Heart left ventricle (tissue), 16 donors: ENCODE results near the gene MYO1E. TPM values are rescaled to one million over a fixed set of nuclear protein-coding genes. Genes with fewer than 3 reads are reported as not detected.

ENCODE experiments used
- ATAC-seq, 4 donors: fragments of 200-7000 bp; cut with Tn5 transposase; one replicate each; pipeline ENCODE4 v1.9.1; 2020 to 2022; ENCODE audit warnings: moderate library complexity in 4 of 4, mild to moderate bottlenecking in 3 of 4, moderate number of reproducible peaks in 1 of 4
- DNase-seq, 5 donors: peaks; one replicate each; pipeline ENCODE4 v3.0.0-alpha.2; 2020
- H3K27ac ChIP-seq, 12 donors: fragments of 200-600 bp; sonication (generic) in 4 of 12; one replicate each; pipeline versions ENCODE4 v1.5.0 to v1.8.0; 2016 to 2022; ENCODE audit warnings: mild to moderate bottlenecking in 2 of 12
- H3K27me3 ChIP-seq, 9 donors: fragments of 200-600 bp; sonication (generic) in 2 of 9; one replicate each; pipeline versions ENCODE4 v1.5.1 to v1.8.0; 2016 to 2022; ENCODE audit warnings: mild to moderate bottlenecking in 3 of 9
- H3K36me3 ChIP-seq, 9 donors: fragments of 200-600 bp; sonication (generic) in 2 of 9; one replicate each; pipeline versions ENCODE4 v1.5.0 to v1.8.0; 2018 to 2022; ENCODE audit warnings: mild to moderate bottlenecking in 2 of 9
- H3K4me1 ChIP-seq, 12 donors: fragments of 200-600 bp; sonication (generic) in 4 of 12; one replicate each; pipeline versions ENCODE4 v1.5.0 to v1.8.0; 2016 to 2022; ENCODE audit warnings: mild to moderate bottlenecking in 3 of 12
- H3K4me3 ChIP-seq, 12 donors: fragments of 200-600 bp; sonication (generic) in 4 of 12; one replicate each; pipeline versions ENCODE4 v1.5.0 to v1.8.0; 2017 to 2022; ENCODE audit warnings: mild to moderate bottlenecking in 9 of 12, moderate library complexity in 4 of 12
- H3K9me3 ChIP-seq, 12 donors: fragments of 200-600 bp; sonication (generic) in 4 of 12; one replicate each; pipeline versions ENCODE4 v1.5.0 to v1.8.0; 2016 to 2022; ENCODE audit warnings: mild to moderate bottlenecking in 1 of 12
- POLR2A ChIP-seq, 2 donors: fragments of 450-650 bp; IDR thresholded peaks; one replicate each; pipeline ENCODE4 v1.6.1; 2017; ENCODE audit warnings: antibody characterized with exemption in 2 of 2, mild to moderate bottlenecking in 2 of 2, moderate library complexity in 2 of 2
- WGBS, 4 donors: extraction: QIAGEN DNeasy Blood & Tissue Kit in 2 of 4; methylation state at CpG; one replicate each; pipeline versions ENCODE4 v1.1.5 to v1.1.7; 2013 to 2018; 5-methylcytosine and 5-hydroxymethylcytosine counted together
- intact Hi-C, 10 donors: fragments of 100-400 bp; cut with DNase I; formaldehyde crosslinking; loops; one replicate each; pipeline versions ENCODE4 v1.11.1 to v1.14.2; 2022
- polyA plus RNA-seq, 2 donors: library from polyadenylated mRNA; stranded (reverse); fragments of 200-250 nt; gene quantifications; one replicate each; pipeline ENCODE4 v1.2.3, GENCODE V29; 2013
- total RNA-seq, 9 donors: library from RNA; depleted of rRNA in 2 of 9; stranded (reverse); fragments of >200 nt in 2 of 9; fragmentation: NEBNext Ultra II Directional in 3 of 9; extraction: Animal tissue kit (Norgen Biotek cat#: 25700) in 3 of 9; gene quantifications; one replicate each; pipeline versions ENCODE4 v1.1.0 to v1.2.4, GENCODE V29; 2016 to 2023
- TF ChIP-seq, protein P1 (sequence below), 12 donors: fragments of 200-600 bp; sonication (generic) in 4 of 12; IDR thresholded peaks; one replicate each; pipeline versions ENCODE4 v1.5.0 to v1.8.0; 2018 to 2022; ENCODE audit warnings: antibody characterized with exemption in 12 of 12, mild to moderate bottlenecking in 5 of 12
- donor health status: ischemic (EF 13 %, LVEDD 7.1; RV severe dilation, severe dysfunction).
- donor health status: healthy with polysubstance abuse.
- donor health status: DM: no; HTN: yes; CAD: no.
- donor health status: DM: no; HTN: no; CAD: no.
- donor health status: ischemic (EF 25% LVEDD 6.9; RV normal size, moderate dysfunction).
- donor health status: ischemic (EF 25% LVEDD 5.7; RV mildly dilated, moderate dysfunction).
- donor health status: healthy.
- donor health status: DM: yes; HTN: yes; CAD: no.
- donor health status: ischemic (EF 35%, LVEDD 5.7; RV mildly dilated, moderate dysfunction).
- donor health status: nonischemic (EF 11% LVEDD 7.7; RV severe dilation, severe dysfunction).
- donor health status: DM: yes; HTN: yes; CAD: no.
- donor health status: PGD.
- donor health status: ischemic (EF 29% LVEDD 5.4; RV normal size, mild dysfunction).
- donor health status: nonischemic (EF 23%, LVEDD 6.1; RV moderate dilation, normal function).

MYO1E gene
- total and polyA plus RNA-seq, 11 donors = 8.5 to 98.6 (median 25.2) TPM

DNA sequence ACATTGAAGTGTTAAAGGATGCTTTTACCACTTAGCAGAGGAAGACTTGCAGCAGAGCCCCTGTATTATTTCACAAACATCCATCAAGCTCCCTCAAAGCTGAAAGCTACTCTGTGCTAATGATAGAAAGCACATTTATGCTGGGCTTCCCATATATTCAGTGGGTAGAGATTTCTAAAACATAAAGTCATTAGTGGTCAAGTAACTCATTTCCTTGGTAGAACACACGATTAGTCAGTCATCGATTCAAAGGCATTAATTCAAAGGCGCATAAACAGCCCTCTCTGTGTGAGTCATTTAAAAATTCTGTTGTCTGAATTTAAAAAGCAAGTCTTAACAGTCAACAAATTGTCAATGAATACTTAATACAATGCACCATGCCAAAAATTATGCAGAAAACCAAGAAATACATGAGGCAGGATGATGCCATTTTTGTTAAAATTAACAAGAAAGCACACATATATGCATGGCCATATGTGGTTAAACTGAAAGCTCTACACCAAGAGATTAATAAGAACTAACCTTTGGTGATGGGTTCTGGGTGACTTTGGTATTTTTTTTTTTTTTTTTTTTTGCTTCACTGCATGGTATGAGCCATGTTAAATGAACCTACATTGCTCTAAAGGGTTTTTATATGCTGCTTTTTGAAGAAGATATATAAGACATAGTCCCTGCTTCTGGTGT is 104.4 kb downstream of the MYO1E start:
- Histone ChIP-seq H3K27ac (no peak overlapping the region), H3K36me3 (peaks cover 0 to 23% (median 0%) of the 10 kb centered on the region in 9 donors), H3K4me1 (no peaks in the 10 kb centered on the region), H3K27me3 (no peaks in the 10 kb centered on the region), H3K9me3 (no peaks in the 10 kb centered on the region), H3K4me3 (no peak overlapping the region)
- ATAC-seq = no peak
- WGBS, 4 donors = 92 to 95% (median 93%) methylated on average over 3 of the region's 3 CpGs
- no peak for DNase-seq
- TF ChIP-seq, protein P1, sequence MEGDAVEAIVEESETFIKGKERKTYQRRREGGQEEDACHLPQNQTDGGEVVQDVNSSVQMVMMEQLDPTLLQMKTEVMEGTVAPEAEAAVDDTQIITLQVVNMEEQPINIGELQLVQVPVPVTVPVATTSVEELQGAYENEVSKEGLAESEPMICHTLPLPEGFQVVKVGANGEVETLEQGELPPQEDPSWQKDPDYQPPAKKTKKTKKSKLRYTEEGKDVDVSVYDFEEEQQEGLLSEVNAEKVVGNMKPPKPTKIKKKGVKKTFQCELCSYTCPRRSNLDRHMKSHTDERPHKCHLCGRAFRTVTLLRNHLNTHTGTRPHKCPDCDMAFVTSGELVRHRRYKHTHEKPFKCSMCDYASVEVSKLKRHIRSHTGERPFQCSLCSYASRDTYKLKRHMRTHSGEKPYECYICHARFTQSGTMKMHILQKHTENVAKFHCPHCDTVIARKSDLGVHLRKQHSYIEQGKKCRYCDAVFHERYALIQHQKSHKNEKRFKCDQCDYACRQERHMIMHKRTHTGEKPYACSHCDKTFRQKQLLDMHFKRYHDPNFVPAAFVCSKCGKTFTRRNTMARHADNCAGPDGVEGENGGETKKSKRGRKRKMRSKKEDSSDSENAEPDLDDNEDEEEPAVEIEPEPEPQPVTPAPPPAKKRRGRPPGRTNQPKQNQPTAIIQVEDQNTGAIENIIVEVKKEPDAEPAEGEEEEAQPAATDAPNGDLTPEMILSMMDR (IDR thresholded peaks at IDR 0.05) = no peak
- no peak for TF ChIP-seq POLR2A (IDR thresholded peaks at IDR 0.05)
- intact Hi-C loops = no loop called here

- DNase-seq (no peak), ATAC-seq (no peak)
- TF ChIP-seq POLR2A (IDR thresholded peaks at IDR 0.05) = no peak
- TF ChIP-seq, protein P1 (IDR thresholded peaks at IDR 0.05) = no peak
- no peaks in the 10 kb centered on the region for H3K4me1 ChIP-seq
- H3K27me3 ChIP-seq = no peaks in the 10 kb centered on the region
- 95 to 98% (median 96%) methylated on average over 5 of the region's 5 CpGs for WGBS, 4 donors
- H3K27ac ChIP-seq = no peak overlapping the region
- intact Hi-C loops = no loop called here
- H3K4me3 ChIP-seq = no peak overlapping the region
- H3K9me3 ChIP-seq = no peaks in the 10 kb centered on the region
- peaks cover 0 to 19% (median 2%) of the 10 kb centered on the region in 9 donors for H3K36me3 ChIP-seq
Measured at GRCh38 chr15:59266028-59266427, 106.6 kb downstream of the MYO1E start.

DNA sequence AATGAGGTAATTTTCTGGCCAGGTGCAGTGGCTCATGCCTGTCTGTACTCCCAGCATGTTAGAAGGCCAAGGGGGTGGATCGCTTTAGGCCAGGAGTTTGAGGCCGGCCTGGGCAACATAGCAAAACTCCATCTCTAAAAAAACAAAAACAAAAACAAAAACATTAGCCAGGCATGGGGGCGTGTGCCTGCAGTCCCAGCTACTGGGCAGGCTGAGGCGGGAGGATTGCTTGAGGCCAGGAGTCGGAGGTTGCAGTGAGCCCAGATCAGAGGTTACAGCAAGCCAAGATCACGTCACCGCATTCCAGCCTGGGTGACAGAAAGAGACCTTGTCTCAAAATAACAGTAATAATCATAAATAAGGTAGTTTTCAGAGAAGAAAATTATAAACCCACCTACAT is 110.4 kb downstream of the MYO1E start:
- H3K4me3 ChIP-seq = no peak overlapping the region
- no peaks in the 10 kb centered on the region for H3K27me3 ChIP-seq
- DNase-seq (no peak), ATAC-seq (no peak)
- peaks cover 0 to 14% (median 10%) of the 10 kb centered on the region in 9 donors for H3K36me3 ChIP-seq
- WGBS, 4 donors = 94 to 98% (median 97%) methylated on average over 7 of the region's 7 CpGs
- no peak overlapping the region for H3K27ac ChIP-seq
- H3K4me1 ChIP-seq = no peaks in the 10 kb centered on the region
- TF ChIP-seq POLR2A (IDR thresholded peaks at IDR 0.05) = no peak
- intact Hi-C loops = no loop called here
- no peaks in the 10 kb centered on the region for H3K9me3 ChIP-seq

GRCh38 chr15:59260090-59260489 is 112.6 kb downstream of the MYO1E start:
- intact Hi-C loops = no loop called here
- no peak overlapping the region for H3K27ac ChIP-seq
- no peak for ATAC-seq
- no peaks in the 10 kb centered on the region for H3K27me3 ChIP-seq
- H3K9me3 ChIP-seq = no peaks in the 10 kb centered on the region
- peaks cover 0 to 30% (median 21%) of the 10 kb centered on the region in 9 donors for H3K36me3 ChIP-seq
- H3K4me1 ChIP-seq = no peaks in the 10 kb centered on the region
- TF ChIP-seq, protein P1 (IDR thresholded peaks at IDR 0.05) = no peak
- TF ChIP-seq POLR2A (IDR thresholded peaks at IDR 0.05) = no peak
- DNase-seq = no peak
- WGBS, 4 donors = 89 to 93% (median 90%) methylated on average over 5 to 6 of the region's 6 CpGs
- H3K4me3 ChIP-seq = no peak overlapping the region
